Erythroblast (primary cell): ENCODE measurements around the gene CALHM5.

ENCODE experiments used
- GATA1 ChIP-seq: IDR thresholded peaks from 2 replicates; pipeline ENCODE4 v1.6.1; 2011; ENCODE audit warnings: low read depth, mild to moderate bottlenecking, control low read depth, low read length, moderate library complexity
- POLR2A ChIP-seq: IDR thresholded peaks from 2 replicates; pipeline ENCODE4 v1.6.1; 2011; ENCODE audit warnings: mild to moderate bottlenecking, low read length

DNA sequence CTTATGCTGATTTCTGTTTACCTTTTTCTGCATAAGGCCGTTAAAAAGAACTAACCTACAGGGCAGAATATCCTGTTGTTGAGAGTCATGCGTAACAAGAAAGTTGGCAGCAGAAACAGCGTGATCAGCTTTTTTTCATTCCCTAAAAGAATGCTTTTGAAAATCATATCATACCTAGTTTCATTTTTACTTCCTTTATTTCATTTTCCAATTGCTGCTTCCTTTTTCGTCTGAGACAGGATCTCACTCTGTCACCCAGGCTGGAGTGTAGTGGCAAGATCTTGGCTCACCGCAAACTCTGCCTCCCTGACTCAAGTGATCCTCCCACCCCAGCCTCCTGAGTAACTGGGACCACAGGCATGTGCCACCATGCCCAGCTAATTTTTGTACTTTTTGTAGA, 46.2 kb upstream of the CALHM5 start:
- TF ChIP-seq POLR2A (no peak), GATA1 (no peak)
